Neutrophil (primary cell): ENCODE results near the gene NBEA.
A peak's percentile ranks its signal among the peaks of the same experiment; 100 is the strongest.

Source experiments
- H3K27ac ChIP-seq: fragments of 200-600 bp; sonication (generic); 2 replicates; pipeline ENCODE4 v1.5.1; 2016; ENCODE audit warnings: mild to moderate bottlenecking, moderate library complexity
- H3K27me3 ChIP-seq: fragments of 200-600 bp; sonication (generic); 2 replicates; pipeline ENCODE4 v1.6.0; 2016; ENCODE audit warnings: mild to moderate bottlenecking
- H3K36me3 ChIP-seq: fragments of 200-600 bp; sonication (generic); 2 replicates; pipeline ENCODE4 v1.5.1; 2017
- H3K4me1 ChIP-seq, 2 experiments: fragments of 200-600 bp in 1 of 2; sonication (generic) in 1 of 2; 1 replicate in 1 of 2; 2 replicates in 1 of 2; pipeline versions ENCODE4 v1.5.1 to v1.6.1; 2013 to 2016; ENCODE audit warnings: low read depth in 1 of 2, low read length in 1 of 2, mild to moderate bottlenecking in 1 of 2, moderate library complexity in 1 of 2; ENCODE audit not compliant: control insufficient read depth in 1 of 2, insufficient read depth in 1 of 2
- H3K4me3 ChIP-seq, 2 experiments: fragments of 200-600 bp in 1 of 2; sonication (generic) in 1 of 2; 1 replicate in 1 of 2; 2 replicates in 1 of 2; pipeline ENCODE4 v1.5.1; 2013 to 2016; ENCODE audit warnings: low read depth in 1 of 2, low read length in 1 of 2, mild to moderate bottlenecking in 1 of 2, moderate library complexity in 1 of 2
- H3K9me3 ChIP-seq: fragments of 200-600 bp; sonication (generic); 2 replicates; pipeline ENCODE4 v1.5.1; 2016
- CTCF ChIP-seq: fragments of 200-600 bp; sonication (generic); IDR thresholded peaks from 2 replicates; pipeline ENCODE4 v1.5.1; 2016; ENCODE audit warnings: antibody characterized with exemption

NBEA gene

GRCh38 chr13:34941835-34942731 is at the start of gene NBEA:
NBEA (plus strand) TSS chr13:34942270; CDS start chr13:34942821, 551 bp downstream.
- peak within 1 kb of the TSS; percentile 17 to 54 for H3K4me3 ChIP-seq
- H3K4me1 ChIP-seq = peaks cover 0 to 16% of the 10 kb centered on the region in 2 experiments
- TF ChIP-seq CTCF = no peak
- H3K36me3 ChIP-seq = no peaks in the 10 kb centered on the region
- peaks cover 88% of the 10 kb centered on the region for H3K27me3 ChIP-seq
- no peak within 1 kb of the TSS for H3K27ac ChIP-seq
- no peaks in the 10 kb centered on the region for H3K9me3 ChIP-seq

- no peak for TF ChIP-seq CTCF
Observed at GRCh38 chr13:34894756-34895155, 47.3 kb upstream of the NBEA start.

GRCh38 chr13:34897220-34897619 is 44.9 kb upstream of the NBEA start:
- Histone ChIP-seq H3K27me3 (no peaks in the 10 kb centered on the region), H3K36me3 (no peaks in the 10 kb centered on the region), H3K9me3 (no peaks in the 10 kb centered on the region), H3K4me1 (no peaks in the 10 kb centered on the region), H3K27ac (no peak overlapping the region), H3K4me3 (no peak overlapping the region)
- no peak for TF ChIP-seq CTCF

More at GRCh38 chr13:34894756-34895155, 47.3 kb upstream of the NBEA start:
- H3K27ac ChIP-seq = no peak overlapping the region
- no peaks in the 10 kb centered on the region for H3K36me3 ChIP-seq
- no peaks in the 10 kb centered on the region for H3K4me1 ChIP-seq
- no peak overlapping the region for H3K4me3 ChIP-seq
- H3K27me3 ChIP-seq = no peaks in the 10 kb centered on the region
- no peaks in the 10 kb centered on the region for H3K9me3 ChIP-seq

GRCh38 chr13:34899888-34900287 is 42.2 kb upstream of the NBEA start:
- Histone ChIP-seq H3K4me3 (no peak overlapping the region), H3K9me3 (no peaks in the 10 kb centered on the region), H3K4me1 (no peaks in the 10 kb centered on the region), H3K27me3 (no peaks in the 10 kb centered on the region), H3K36me3 (no peaks in the 10 kb centered on the region), H3K27ac (no peak overlapping the region)
- no peak for TF ChIP-seq CTCF

GRCh38 chr13:34900288-34900739 is 41.8 kb upstream of the NBEA start:
- Histone ChIP-seq H3K9me3 (no peaks in the 10 kb centered on the region), H3K27ac (no peak overlapping the region), H3K4me3 (no peak overlapping the region), H3K4me1 (no peaks in the 10 kb centered on the region), H3K27me3 (no peaks in the 10 kb centered on the region), H3K36me3 (no peaks in the 10 kb centered on the region)
- no peak for TF ChIP-seq CTCF
